NCI-H1694 (cell line): ENCODE measurements around the gene ARAP3.

Experiments used
- DNase-seq: peaks from one replicate; lab custom pipeline; 2025; lab: John Stamatoyannopoulos, UW

ARAP3 gene

DNA sequence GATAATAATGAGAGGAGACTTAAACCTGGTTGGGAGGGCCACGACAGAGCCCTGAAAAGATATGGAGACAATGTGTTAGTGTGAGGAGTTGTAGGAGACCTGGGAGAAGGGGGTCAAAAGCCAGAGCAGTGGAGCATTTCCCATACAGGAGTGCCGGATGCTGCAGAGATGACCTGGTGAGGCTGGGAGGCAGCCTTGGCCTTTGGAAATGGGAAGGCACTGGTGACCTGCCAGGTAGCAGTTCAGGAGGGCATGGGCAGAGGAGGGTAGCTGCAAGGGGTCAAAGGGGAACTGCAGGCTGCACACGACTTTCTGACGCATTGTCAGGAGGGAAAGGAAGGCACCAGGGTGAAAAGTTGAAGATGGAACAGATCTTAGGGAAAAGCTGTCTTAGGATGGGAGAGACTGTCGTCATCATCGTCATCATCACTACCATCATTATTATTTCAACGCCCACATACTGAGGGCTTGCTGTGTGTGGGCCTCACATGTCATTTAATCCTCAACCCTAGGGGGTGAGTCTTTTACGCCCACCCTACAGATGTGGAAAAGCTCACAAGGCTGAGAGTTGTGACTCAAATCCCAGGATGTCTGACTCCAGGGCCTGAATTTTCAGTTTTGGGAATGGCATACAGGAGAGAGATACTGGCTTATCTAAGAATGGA is 13.3 kb downstream of the ARAP3 start:
- no peak for DNase-seq

GRCh38 chr5:141665995-141666940 is 15.8 kb downstream of the ARAP3 start:
- no peak for DNase-seq

GRCh38 chr5:141664733-141665461 is 17.1 kb downstream of the ARAP3 start:
- DNase-seq: peak; percentile 38

DNA sequence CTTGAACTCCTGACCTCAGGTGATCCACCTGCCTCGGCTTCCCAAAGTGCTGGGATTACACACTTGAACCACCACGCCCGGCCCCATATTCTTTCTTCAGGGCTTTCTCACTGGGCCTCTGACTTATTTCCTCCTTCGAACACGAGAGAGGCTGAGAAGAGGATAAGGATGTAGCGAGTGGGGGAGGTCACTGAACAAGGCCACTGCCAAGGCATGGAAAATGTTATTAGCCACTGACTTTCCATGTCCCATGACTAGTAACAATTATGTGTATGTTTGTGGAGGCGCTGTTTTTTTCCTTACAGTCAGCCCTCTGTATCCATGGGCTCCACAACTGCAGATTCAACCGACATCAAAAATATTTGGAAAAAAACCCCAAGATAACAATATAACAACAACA is 18.5 kb downstream of the ARAP3 start:
- no peak for DNase-seq

- no peak for DNase-seq
Measured at GRCh38 chr5:141662028-141662427, 20.0 kb downstream of the ARAP3 start.

DNA sequence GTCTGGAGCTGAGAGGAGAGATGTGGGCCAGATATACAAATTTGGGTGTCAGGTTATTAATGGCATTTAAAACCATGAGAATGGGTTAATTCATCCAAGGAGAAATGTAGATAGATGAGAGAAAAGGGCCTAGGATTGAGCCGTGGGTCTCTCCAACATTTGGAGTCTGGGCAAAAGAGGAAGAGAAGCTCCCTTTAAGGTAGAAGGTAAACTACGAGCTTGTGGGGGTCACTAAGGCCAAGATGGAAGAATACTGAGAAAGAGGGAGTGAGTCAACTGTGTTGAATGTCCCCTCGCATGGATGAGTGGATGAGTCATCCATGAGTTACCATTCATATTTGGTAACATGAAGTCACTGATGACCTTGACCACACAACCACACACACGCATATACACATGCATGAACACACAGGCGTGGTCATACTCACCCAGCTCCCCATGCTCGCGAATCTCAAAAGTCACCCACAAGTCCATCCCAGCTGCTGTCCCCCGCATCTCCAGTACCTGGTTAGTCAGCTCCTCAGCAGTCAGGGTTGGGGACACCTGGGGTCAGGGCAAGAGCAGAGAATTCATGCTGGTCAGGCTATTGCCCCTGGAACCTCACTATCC is 24.0 kb downstream of the ARAP3 start:
- DNase-seq: no peak

DNA sequence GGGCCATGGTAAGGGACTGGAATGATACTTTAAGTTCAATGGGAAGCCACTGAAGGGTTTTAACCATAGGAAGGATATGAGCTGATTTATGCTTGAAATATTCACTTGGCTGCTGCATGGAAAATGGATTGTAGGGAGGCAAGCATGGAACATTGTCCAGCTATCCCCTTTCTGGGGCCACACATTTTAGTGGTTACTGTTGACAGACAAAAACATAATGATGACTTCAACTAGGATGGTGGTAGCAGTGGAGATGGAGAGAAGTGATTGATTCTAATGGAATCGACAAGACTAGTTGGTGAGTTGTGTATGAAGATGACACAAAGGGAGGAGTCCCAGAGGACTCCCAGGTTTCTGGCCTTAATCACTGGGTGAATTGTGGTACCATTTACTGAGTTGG is 24.6 kb downstream of the ARAP3 start:
- no peak for DNase-seq

GRCh38 chr5:141656396-141656795 is 25.6 kb downstream of the ARAP3 start:
- no peak for DNase-seq

- DNase-seq: no peak
Measured at GRCh38 chr5:141655020-141655419, 27.0 kb downstream of the ARAP3 start.

DNA sequence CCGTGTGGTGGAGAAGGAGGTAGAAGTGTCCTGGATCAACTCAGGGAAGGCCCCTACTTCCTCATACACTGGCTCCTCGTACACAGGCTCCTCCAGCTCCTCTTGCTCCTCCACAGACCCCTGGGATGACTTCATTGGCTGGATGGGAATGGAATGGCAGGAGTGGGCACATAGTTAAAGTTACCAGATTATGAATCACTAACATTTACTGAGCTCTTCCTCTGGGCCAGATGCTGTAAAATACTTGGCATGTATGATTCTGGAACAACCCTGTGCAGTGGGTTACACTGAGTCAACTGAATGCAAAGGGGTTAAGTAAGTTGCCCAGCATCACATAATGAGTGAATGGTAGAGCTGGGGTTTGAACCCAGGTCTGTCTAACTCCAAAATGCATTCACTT is 27.7 kb downstream of the ARAP3 start:
- no peak for DNase-seq

GRCh38 chr5:141651728-141652105 is 30.3 kb downstream of the ARAP3 start:
- DNase-seq: no peak

DNA sequence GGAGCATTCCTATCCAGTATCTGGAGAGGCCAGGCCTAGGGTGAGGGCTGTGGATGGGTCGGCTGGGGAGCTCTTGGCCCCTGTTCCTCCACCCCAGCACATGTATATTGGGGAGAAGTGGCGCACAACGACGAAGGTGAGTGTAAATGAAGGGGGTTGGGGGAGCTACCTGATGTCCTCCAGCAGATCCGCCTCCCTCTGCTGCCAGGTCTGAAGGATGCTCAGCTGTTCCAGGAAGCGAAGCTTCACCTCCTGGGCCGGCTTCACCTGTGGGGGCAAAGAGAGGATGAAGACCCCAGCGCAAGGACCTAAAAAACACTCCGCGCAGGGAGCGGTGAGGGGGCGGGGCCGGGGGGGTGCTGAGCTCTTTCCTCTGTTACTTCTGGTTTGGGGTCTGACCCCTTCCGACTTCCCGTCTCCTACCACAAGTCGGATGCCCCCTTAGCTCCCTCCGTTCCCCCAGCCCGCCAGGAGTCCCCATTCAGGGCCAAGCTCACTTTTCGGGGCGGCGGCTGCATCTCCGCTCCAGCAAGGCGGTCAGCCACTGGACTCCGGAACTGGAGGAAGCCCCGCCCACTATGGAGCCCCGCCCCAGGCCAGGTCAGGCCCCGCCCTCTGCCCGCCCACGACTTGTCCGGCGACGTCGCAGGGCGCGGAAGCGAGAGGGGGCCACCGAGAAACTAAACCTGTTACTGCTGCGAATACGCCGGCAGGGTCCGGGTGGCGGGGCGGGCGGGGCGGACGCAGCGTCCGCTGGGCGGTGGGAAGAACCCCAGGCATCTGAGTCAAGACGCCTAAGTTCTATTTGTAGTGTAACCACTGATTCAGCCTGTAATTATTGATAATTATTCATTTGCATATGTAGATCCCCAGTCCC is 30.9 kb downstream of the ARAP3 start, which contains the start of gene FCHSD1:
TSS of gene FCHSD1 (minus strand) at position 568 of the 877 bp plus-strand sequence. CDS start at position 518, 50 bp downstream.
- no peak for DNase-seq

DNA sequence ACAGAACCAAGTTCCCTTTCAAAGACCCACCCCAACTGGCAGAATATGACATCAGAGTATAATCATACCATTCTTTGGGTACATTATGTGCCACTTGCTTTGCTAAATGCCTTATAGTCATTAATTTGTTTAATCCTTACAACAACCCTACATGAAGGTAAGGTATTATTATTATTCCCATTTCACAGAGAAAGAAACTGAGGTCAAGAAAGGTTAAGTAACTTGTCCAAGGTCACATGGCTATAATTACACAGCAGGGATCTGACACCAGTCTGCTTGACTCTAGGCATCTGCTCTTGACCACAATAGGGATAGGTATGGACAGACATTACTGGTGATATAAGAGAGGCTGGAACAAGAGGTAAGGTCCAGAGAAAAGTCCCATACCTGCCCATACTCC is 32.1 kb downstream of the ARAP3 start:
- no peak for DNase-seq

DNA sequence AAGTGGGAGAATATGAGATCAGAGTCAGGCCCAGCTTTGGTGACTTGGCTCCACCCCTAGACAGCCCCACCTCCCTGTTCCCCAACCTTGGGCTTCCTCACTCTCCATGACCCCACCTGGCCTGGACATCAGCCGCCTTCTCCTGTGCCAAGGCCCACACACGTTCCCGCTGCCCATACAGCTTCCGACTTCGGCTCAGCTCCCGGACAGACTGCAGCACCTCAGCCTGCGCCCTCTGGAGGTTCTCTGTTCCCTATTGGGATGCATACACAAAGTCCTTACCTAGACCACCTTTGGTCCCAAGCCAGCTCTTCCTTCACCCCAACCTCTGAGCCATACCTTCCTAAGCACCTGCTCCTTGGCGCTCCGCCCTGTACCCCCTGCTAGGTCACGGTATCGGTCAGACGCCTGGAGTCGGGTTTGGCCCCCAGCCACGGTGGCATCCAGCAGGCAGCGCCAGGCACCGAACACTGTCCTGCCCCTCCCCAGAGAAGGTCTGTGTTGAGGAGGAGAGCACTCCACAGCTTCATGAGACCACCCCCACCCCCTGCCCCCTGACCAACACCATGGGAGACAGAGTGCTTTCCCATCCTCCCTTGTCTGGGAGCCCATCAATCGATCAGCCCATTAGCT is 32.9 kb downstream of the ARAP3 start:
- no peak for DNase-seq

- DNase-seq: no peak
Measured at GRCh38 chr5:141647851-141648250, 34.2 kb downstream of the ARAP3 start.

DNA sequence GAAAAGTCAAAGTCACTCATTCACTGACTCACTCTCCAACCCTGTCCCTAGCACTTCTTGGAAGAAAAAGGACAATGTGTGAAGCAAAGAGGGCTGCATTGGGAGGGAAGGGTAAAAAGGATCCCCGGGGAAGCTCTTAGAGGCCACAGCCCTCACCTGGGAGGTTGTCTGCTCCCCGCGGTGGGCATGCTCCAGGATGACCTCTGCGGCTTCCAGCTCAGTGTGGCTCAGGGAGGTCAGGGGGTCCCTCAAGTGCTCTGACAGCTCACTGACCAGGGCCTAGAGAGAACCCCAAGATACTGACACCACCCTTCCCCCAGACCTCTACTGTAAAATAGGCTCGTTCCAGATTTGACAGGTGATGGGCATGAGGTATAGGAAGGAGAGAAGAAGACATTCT is 34.8 kb downstream of the ARAP3 start:
- DNase-seq: no peak

DNA sequence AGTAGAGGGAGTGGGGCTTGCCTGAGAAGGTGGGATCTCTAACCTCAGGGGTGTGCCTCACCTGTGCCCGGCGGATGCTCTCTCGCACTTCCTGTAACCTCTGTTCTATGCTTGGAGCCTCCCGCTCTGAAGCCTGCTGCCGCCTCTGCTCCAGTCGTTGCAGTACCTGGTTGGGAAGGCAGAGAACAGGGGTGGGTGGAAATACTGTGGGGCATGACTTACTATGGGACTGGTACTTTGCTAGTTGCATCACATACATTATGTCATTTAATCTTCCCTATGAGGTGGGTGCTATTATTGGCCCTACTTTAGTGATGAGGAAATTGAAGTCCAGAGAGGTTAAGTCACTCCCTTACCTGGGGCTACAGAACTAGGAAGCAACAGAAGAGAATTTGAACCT is 36.0 kb downstream of the ARAP3 start:
- DNase-seq: no peak

DNA sequence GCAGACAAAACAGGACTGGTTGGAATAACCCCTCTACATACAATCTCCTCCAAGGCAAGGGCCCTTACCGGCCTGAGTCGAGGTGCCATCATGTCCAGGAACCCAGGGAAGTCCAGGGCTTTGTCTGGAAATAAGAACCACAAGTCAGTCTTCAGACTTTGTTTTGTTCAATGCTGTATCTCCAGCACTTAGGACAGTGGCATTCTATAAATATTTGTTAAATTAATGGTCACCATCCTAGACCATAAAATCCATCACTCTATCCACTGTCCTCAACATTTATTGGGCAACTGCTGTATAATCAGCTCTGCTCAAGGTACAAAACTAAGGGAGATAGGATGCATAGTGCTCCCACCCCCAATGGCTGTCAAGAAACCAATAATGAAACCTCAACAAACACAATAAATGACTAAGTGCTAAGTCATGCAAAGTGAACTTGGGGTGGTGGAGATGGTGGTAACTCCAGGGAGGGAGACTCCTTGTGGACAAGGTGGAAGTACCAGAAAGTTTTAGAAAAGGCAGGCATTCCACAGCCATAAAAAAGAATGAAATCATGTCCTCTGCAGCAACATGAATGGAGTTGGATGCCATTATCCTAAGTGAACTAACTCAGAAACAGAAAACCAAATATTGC is 40.3 kb downstream of the ARAP3 start:
- no peak for DNase-seq

DNA sequence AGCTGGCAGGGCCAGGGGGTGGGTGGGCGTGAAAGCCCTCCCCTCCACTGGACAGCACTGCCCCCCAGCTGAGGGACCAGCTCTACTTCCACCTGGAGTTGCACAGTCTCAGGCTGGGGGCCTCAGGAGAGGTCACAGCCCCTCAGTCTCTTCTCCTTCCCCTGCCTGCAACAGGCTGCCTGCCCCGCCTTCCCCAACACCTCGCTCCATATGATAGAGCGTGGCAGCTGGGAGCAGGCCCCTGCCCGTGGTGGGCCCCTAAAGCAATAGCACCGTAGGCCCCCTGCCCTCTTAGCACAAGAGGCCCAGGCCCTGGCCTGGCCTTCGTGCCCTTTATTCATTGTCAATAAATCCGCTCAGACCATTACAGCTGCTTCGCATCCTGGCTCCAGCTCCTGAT is 41.3 kb downstream of the ARAP3 start:
- DNase-seq: no peak

GRCh38 chr5:141640051-141640415 is 42.0 kb downstream of the ARAP3 start:
- no peak for DNase-seq
